Stimulated activated naive CD8-positive, alpha-beta T cell treated with anti-CD3 and anti-CD28 coated beads, Interleukin-15, Interleukin-2, amounts not matched to agents 100 ng/mL and 50 ng/mL, for 24 hours (primary cell): Measurements from ENCODE around the gene PRF1.
A peak's percentile ranks its signal among the peaks of the same experiment; 100 is the strongest.
"Not testable (repeated sequence)": the region's sequence is repeated elsewhere in the genome, so short reads cannot be mapped to it uniquely, and the experiment has no call there.

Source experiments
- H3K27ac Mint-ChIP-seq: one replicate; pipeline ENCODE4 v1.8.0; 2021; ENCODE audit warnings: mild to moderate bottlenecking, mixed read lengths
- H3K27me3 Mint-ChIP-seq: one replicate; pipeline ENCODE4 v1.8.0; 2021; ENCODE audit warnings: mixed read lengths
- H3K36me3 Mint-ChIP-seq: one replicate; pipeline ENCODE4 v1.8.0; 2021; ENCODE audit warnings: low read depth, mixed read lengths
- H3K4me1 Mint-ChIP-seq: one replicate; pipeline ENCODE4 v1.8.0; 2021; ENCODE audit warnings: low read depth, mixed read lengths
- H3K4me3 Mint-ChIP-seq: one replicate; pipeline ENCODE4 v1.8.0; 2021; ENCODE audit warnings: mild to moderate bottlenecking, mixed read lengths
- H3K9me3 Mint-ChIP-seq: one replicate; pipeline ENCODE4 v1.8.0; 2021; ENCODE audit warnings: mixed read lengths

Gene PRF1

GRCh38 chr10:70582793-70583668, 19.5 kb downstream of the PRF1 start:
- Mint-ChIP-seq H3K4me1 (peaks cover 72% of the 10 kb centered on the region), H3K9me3 (no peaks in the 10 kb centered on the region), H3K4me3 (no peak overlapping the region), H3K27me3 (no peaks in the 10 kb centered on the region), H3K27ac (no peak overlapping the region), H3K36me3 (no peaks in the 10 kb centered on the region)

GRCh38 chr10:70581176-70581575, 21.4 kb downstream of the PRF1 start:
- not testable (repeated sequence) for H3K27ac Mint-ChIP-seq, H3K4me3 Mint-ChIP-seq, H3K9me3 Mint-ChIP-seq, H3K27me3 Mint-ChIP-seq, H3K36me3 Mint-ChIP-seq
- H3K4me1 Mint-ChIP-seq = peaks cover 72% of the 10 kb centered on the region

- Mint-ChIP-seq H3K4me1 (peaks cover 64% of the 10 kb centered on the region), H3K9me3 (no peaks in the 10 kb centered on the region), H3K4me3 (peak overlapping the region; percentile 59), H3K27ac (peak overlapping the region; percentile 92), H3K36me3 (no peaks in the 10 kb centered on the region), H3K27me3 (no peaks in the 10 kb centered on the region)
These were observed 23.1 kb downstream of the PRF1 start for GRCh38 chr10:70579234-70580002.

- no peaks in the 10 kb centered on the region for H3K36me3 Mint-ChIP-seq
- H3K27me3 Mint-ChIP-seq = no peaks in the 10 kb centered on the region
- H3K27ac Mint-ChIP-seq = peak overlapping the region; percentile 92
- H3K4me3 Mint-ChIP-seq = peak overlapping the region; percentile 59
- peaks cover 68% of the 10 kb centered on the region for H3K4me1 Mint-ChIP-seq
- H3K9me3 Mint-ChIP-seq = no peaks in the 10 kb centered on the region
These were observed 24.1 kb downstream of the PRF1 start for GRCh38 chr10:70578371-70578947.

- H3K36me3 Mint-ChIP-seq = no peaks in the 10 kb centered on the region
- H3K4me1 Mint-ChIP-seq = peaks cover 74% of the 10 kb centered on the region
- no peaks in the 10 kb centered on the region for H3K9me3 Mint-ChIP-seq
- no peaks in the 10 kb centered on the region for H3K27me3 Mint-ChIP-seq
- H3K4me3 Mint-ChIP-seq = peak overlapping the region; percentile 59
- peak overlapping the region; percentile 92 for H3K27ac Mint-ChIP-seq
These were observed 25.6 kb downstream of the PRF1 start for GRCh38 chr10:70576803-70577517.

- peak overlapping the region; percentile 92 for H3K27ac Mint-ChIP-seq
- H3K36me3 Mint-ChIP-seq = no peaks in the 10 kb centered on the region
- H3K27me3 Mint-ChIP-seq = no peaks in the 10 kb centered on the region
- H3K4me3 Mint-ChIP-seq = peak overlapping the region; percentile 59
- H3K9me3 Mint-ChIP-seq = no peaks in the 10 kb centered on the region
- H3K4me1 Mint-ChIP-seq = peaks cover 69% of the 10 kb centered on the region
These were observed 26.4 kb downstream of the PRF1 start for GRCh38 chr10:70575874-70576802.

- no peaks in the 10 kb centered on the region for H3K36me3 Mint-ChIP-seq
- H3K4me1 Mint-ChIP-seq = peaks cover 62% of the 10 kb centered on the region
- H3K4me3 Mint-ChIP-seq = no peak overlapping the region
- H3K9me3 Mint-ChIP-seq = no peaks in the 10 kb centered on the region
- H3K27ac Mint-ChIP-seq = peak overlapping the region; percentile 80
- no peaks in the 10 kb centered on the region for H3K27me3 Mint-ChIP-seq
These were observed 27.1 kb downstream of the PRF1 start for GRCh38 chr10:70575486-70575873.

- Mint-ChIP-seq H3K27ac (peak overlapping the region; percentile 55), H3K4me3 (no peak overlapping the region), H3K4me1 (peaks cover 52% of the 10 kb centered on the region), H3K9me3 (no peaks in the 10 kb centered on the region), H3K36me3 (no peaks in the 10 kb centered on the region), H3K27me3 (no peaks in the 10 kb centered on the region)
These were observed 28.7 kb downstream of the PRF1 start for GRCh38 chr10:70573599-70574506.

GRCh38 chr10:70571636-70572439, 30.7 kb downstream of the PRF1 start:
- peak overlapping the region; percentile 79 for H3K27ac Mint-ChIP-seq
- no peak overlapping the region for H3K4me3 Mint-ChIP-seq
- no peaks in the 10 kb centered on the region for H3K9me3 Mint-ChIP-seq
- peaks cover 32% of the 10 kb centered on the region for H3K4me1 Mint-ChIP-seq
- no peaks in the 10 kb centered on the region for H3K36me3 Mint-ChIP-seq
- H3K27me3 Mint-ChIP-seq = no peaks in the 10 kb centered on the region

GRCh38 chr10:70571236-70571635, 31.3 kb downstream of the PRF1 start:
- Mint-ChIP-seq H3K27me3 (no peaks in the 10 kb centered on the region), H3K27ac (no peak overlapping the region), H3K4me1 (peaks cover 26% of the 10 kb centered on the region), H3K4me3 (no peak overlapping the region), H3K9me3 (no peaks in the 10 kb centered on the region), H3K36me3 (no peaks in the 10 kb centered on the region)

GRCh38 chr10:70568781-70569495, 33.6 kb downstream of the PRF1 start:
- Mint-ChIP-seq H3K4me3 (no peak overlapping the region), H3K27me3 (no peaks in the 10 kb centered on the region), H3K4me1 (peaks cover 13% of the 10 kb centered on the region), H3K9me3 (no peaks in the 10 kb centered on the region), H3K36me3 (no peaks in the 10 kb centered on the region), H3K27ac (no peak overlapping the region)

GRCh38 chr10:70568113-70568512, 34.4 kb downstream of the PRF1 start:
- H3K4me3 Mint-ChIP-seq = no peak overlapping the region
- H3K36me3 Mint-ChIP-seq = no peaks in the 10 kb centered on the region
- no peak overlapping the region for H3K27ac Mint-ChIP-seq
- peaks cover 16% of the 10 kb centered on the region for H3K4me1 Mint-ChIP-seq
- H3K9me3 Mint-ChIP-seq = no peaks in the 10 kb centered on the region
- no peaks in the 10 kb centered on the region for H3K27me3 Mint-ChIP-seq
